ENCODE data around the gene TSSK2. TPM values are rescaled to one million over a fixed set of nuclear protein-coding genes. Genes with fewer than 3 reads are reported as not detected.
A peak's percentile ranks its signal among the peaks of the same experiment; 100 is the strongest.
"Not testable (repeated sequence)": the region's sequence is repeated elsewhere in the genome, so short reads cannot be mapped to it uniquely, and the experiment has no call there.

Gene TSSK2
- not detected in 2 replicates for total RNA-seq

- DNase-seq (ENCODE audit: low read depth): no peak
- Histone ChIP-seq H3K4me3 (ENCODE audit: low read depth, low read length) (no peak within 1 kb of the TSS), H3K27me3 (ENCODE audit: control insufficient read depth, insufficient read depth, low read length) (no peaks in the 10 kb centered on the region), H3K36me3 (ENCODE audit: control insufficient read depth, insufficient read depth, low read length) (no peaks in the 10 kb centered on the region)
- no peak for TF ChIP-seq CTCF (IDR thresholded peaks at IDR 0.05; ENCODE audit: insufficient read depth, low read length, poor library complexity, severe bottlenecking)
These were observed at the start of gene TSSK2 for GRCh38 chr22:19130959-19131684. TSS of gene TSSK2 (plus strand) at chr22:19131308. CDS start at chr22:19131400, 92 bp downstream.

DNA sequence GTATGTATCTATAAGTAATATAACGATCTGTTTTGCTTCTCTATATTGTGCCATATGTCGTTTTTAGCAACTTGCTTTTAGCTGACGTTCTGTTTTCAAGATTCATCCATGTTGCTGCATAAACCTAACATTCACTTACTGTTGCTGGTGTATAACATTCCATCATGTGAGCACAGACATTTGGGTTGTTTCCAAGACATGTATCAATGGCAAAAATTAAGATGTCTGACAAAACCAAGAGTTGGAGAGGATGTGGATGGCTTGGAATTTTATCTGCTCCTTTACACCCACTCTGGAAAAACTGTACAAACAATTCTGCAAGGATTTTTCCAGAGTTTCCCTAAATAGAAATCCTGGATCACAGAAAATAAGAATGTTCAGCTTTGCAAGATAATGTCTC is 49.8 kb upstream of the TSSK2 start:
- H3K27me3 ChIP-seq (ENCODE audit: control insufficient read depth, insufficient read depth, low read length): no peaks in the 10 kb centered on the region
- H3K36me3 ChIP-seq (ENCODE audit: control insufficient read depth, insufficient read depth, low read length): no peaks in the 10 kb centered on the region
- no peak for TF ChIP-seq CTCF (IDR thresholded peaks at IDR 0.05; ENCODE audit: insufficient read depth, low read length, poor library complexity, severe bottlenecking)
- no peak for DNase-seq (ENCODE audit: low read depth)
- H3K4me3 ChIP-seq (ENCODE audit: low read depth, low read length): no peak overlapping the region

DNA sequence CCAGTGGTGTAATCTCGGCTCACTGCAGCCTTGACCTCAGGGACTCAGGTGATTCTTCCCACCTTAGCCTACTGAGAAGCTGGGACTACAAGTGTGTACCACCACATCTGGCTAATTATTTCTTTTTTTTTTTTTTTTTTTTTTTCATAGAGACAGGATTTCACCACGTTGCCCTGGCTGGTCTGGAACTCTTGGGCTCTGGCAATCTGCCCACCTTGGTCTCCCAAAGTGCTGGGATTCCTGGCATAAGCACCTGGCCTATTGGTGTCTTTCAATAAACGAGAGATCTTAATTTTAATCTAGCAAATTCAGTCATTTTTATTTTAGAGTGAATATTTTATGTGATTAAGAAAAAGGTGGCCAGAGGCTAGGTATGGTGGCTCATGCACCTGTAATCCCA is 49.0 kb upstream of the TSSK2 start:
- Histone ChIP-seq H3K4me3 (ENCODE audit: low read depth, low read length) (no peak overlapping the region), H3K36me3 (ENCODE audit: control insufficient read depth, insufficient read depth, low read length) (no peaks in the 10 kb centered on the region), H3K27me3 (ENCODE audit: control insufficient read depth, insufficient read depth, low read length) (no peaks in the 10 kb centered on the region)
- no peak for TF ChIP-seq CTCF (IDR thresholded peaks at IDR 0.05; ENCODE audit: insufficient read depth, low read length, poor library complexity, severe bottlenecking)
- no peak for DNase-seq (ENCODE audit: low read depth)

- no peak for DNase-seq (ENCODE audit: low read depth)
- no peaks in the 10 kb centered on the region for H3K27me3 ChIP-seq (ENCODE audit: control insufficient read depth, insufficient read depth, low read length)
- H3K36me3 ChIP-seq (ENCODE audit: control insufficient read depth, insufficient read depth, low read length): no peaks in the 10 kb centered on the region
- no peak overlapping the region for H3K4me3 ChIP-seq (ENCODE audit: low read depth, low read length)
- TF ChIP-seq CTCF (IDR thresholded peaks at IDR 0.05; ENCODE audit: insufficient read depth, low read length, poor library complexity, severe bottlenecking): no peak
These were observed 48.3 kb upstream of the TSSK2 start for GRCh38 chr22:19082793-19083192.

DNA sequence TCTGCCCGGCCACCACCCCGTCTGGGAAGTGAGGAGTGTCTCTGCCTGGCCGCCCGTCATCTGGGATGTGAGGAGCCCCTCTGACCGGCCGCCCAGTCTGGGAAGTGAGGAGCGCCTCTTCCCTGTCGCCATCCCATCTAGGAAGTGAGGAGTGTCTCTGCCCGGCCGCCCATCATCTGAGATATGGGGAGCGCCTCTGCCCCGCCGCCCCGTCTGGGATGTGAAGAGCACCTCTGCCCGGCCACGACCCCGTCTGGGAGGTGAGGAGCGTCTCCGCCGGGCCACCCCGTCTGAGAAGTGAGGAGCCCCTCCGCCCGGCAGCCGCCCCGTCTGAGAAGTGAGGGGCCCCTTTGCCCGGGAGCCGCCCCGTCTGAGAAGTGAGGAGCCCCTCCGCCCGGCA is 47.0 kb upstream of the TSSK2 start:
- H3K36me3 ChIP-seq (ENCODE audit: control insufficient read depth, insufficient read depth, low read length); H3K27me3 ChIP-seq (ENCODE audit: control insufficient read depth, insufficient read depth, low read length); DNase-seq (ENCODE audit: low read depth); H3K4me3 ChIP-seq (ENCODE audit: low read depth, low read length): not testable (repeated sequence)

GRCh38 chr22:19084586-19084985 is 46.5 kb upstream of the TSSK2 start:
- H3K27me3 ChIP-seq (ENCODE audit: control insufficient read depth, insufficient read depth, low read length); H3K36me3 ChIP-seq (ENCODE audit: control insufficient read depth, insufficient read depth, low read length); H3K4me3 ChIP-seq (ENCODE audit: low read depth, low read length); DNase-seq (ENCODE audit: low read depth): not testable (repeated sequence)

DNA sequence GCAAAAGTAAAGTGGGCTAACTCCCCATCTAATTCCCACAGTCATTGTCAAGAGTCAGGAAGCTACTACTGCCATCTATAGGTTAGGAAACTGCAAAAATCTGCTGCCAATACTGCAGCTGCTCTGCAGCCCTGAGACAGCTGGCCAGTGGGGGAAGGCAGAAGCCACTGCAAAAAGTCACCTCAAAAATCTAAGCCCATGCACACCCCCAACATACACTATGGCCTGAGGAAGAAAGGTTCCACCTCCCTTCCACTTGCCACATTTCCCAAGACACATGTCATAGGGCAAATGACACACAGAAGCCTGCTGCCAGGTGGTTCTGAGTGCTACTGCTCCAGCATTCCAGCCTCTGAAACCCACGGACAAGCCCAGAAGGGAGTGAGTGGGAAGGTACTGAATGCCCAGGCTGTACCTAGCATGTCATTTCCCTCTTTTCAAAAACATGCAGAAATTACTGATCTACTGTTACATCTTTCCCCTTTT is 45.8 kb upstream of the TSSK2 start:
- no peak for DNase-seq (ENCODE audit: low read depth)
- no peaks in the 10 kb centered on the region for H3K27me3 ChIP-seq (ENCODE audit: control insufficient read depth, insufficient read depth, low read length)
- peaks cover 4% of the 10 kb centered on the region for H3K36me3 ChIP-seq (ENCODE audit: control insufficient read depth, insufficient read depth, low read length)
- TF ChIP-seq CTCF (IDR thresholded peaks at IDR 0.05; ENCODE audit: insufficient read depth, low read length, poor library complexity, severe bottlenecking): peak; percentile 56
- H3K4me3 ChIP-seq (ENCODE audit: low read depth, low read length): no peak overlapping the region
